Thyroid gland (tissue), 4 donors: ENCODE data around the gene ARHGEF5. TPM values are rescaled to one million over a fixed set of nuclear protein-coding genes. Genes with fewer than 3 reads are reported as not detected.
"Not testable (repeated sequence)": the region's sequence is repeated elsewhere in the genome, so short reads cannot be mapped to it uniquely, and the experiment has no call there.

Source experiments
- DNase-seq, 2 donors: peaks; one replicate each; pipeline ENCODE4 v3.0.0-alpha.2; 2019
- H3K27ac ChIP-seq, 3 donors: fragments of 200-600 bp; sonication (generic); 1 replicate in 2 of 3; 2 replicates in 1 of 3; pipeline ENCODE4 v1.5.1; 2016 to 2019; ENCODE audit warnings: mild to moderate bottlenecking in 1 of 3, moderate library complexity in 1 of 3
- H3K27me3 ChIP-seq: fragments of 200-600 bp; sonication (generic); one replicate; pipeline ENCODE4 v1.5.1; 2019
- H3K36me3 ChIP-seq, 2 donors: fragments of 200-600 bp; sonication (generic); one replicate each; pipeline ENCODE4 v1.5.1; 2016 to 2019
- H3K4me1 ChIP-seq, 2 donors: fragments of 200-600 bp; sonication (generic); one replicate each; pipeline ENCODE4 v1.5.1; 2017 to 2019
- H3K4me3 ChIP-seq, 3 donors: fragments of 200-600 bp; sonication (generic); replicated peaks in 1 of 3; 1 replicate in 2 of 3; 2 replicates in 1 of 3; pipeline ENCODE4 v1.5.1; 2016; ENCODE audit warnings: mild to moderate bottlenecking in 1 of 3
- H3K9me3 ChIP-seq: fragments of 200-600 bp; sonication (generic); one replicate; pipeline ENCODE4 v1.5.1; 2017
- POLR2A ChIP-seq, 2 donors: fragments of 450-650 bp; IDR thresholded peaks; one replicate each; pipeline ENCODE4 v1.6.1; 2017; ENCODE audit warnings: antibody characterized with exemption in 2 of 2, mild to moderate bottlenecking in 2 of 2, moderate library complexity in 1 of 2
- WGBS, 2 donors: methylation state at CpG; one replicate each; pipeline ENCODE4 v1.1.5; 2017; 5-methylcytosine and 5-hydroxymethylcytosine counted together
- intact Hi-C: fragments of 100-400 bp; cut with DNase I; formaldehyde crosslinking; loops from one replicate; pipeline ENCODE4 v1.15.1; 2023
- total RNA-seq, 4 donors: library from RNA; depleted of rRNA; stranded (reverse); fragments of >200 nt; gene quantifications; one replicate each; pipeline ENCODE4 v1.2.3, GENCODE V29; 2016
- TF ChIP-seq, protein P1 (sequence below), 6 experiments: fragments of 200-600 bp in 3 of 6; fragments of 450-650 bp in 3 of 6; sonication (generic) in 3 of 6; IDR thresholded peaks; one replicate each; pipeline ENCODE4 v1.5.1; 2016 to 2019; ENCODE audit warnings: antibody characterized with exemption in 6 of 6, mild to moderate bottlenecking in 2 of 6, inconsistent platforms in 1 of 6, moderate library complexity in 1 of 6

ARHGEF5 gene
- total RNA-seq, 4 donors from 2014 or later = 47.8 to 104 (median 71.4) TPM

- no peak for TF ChIP-seq POLR2A (IDR thresholded peaks at IDR 0.05)
- TF ChIP-seq, protein P1, sequence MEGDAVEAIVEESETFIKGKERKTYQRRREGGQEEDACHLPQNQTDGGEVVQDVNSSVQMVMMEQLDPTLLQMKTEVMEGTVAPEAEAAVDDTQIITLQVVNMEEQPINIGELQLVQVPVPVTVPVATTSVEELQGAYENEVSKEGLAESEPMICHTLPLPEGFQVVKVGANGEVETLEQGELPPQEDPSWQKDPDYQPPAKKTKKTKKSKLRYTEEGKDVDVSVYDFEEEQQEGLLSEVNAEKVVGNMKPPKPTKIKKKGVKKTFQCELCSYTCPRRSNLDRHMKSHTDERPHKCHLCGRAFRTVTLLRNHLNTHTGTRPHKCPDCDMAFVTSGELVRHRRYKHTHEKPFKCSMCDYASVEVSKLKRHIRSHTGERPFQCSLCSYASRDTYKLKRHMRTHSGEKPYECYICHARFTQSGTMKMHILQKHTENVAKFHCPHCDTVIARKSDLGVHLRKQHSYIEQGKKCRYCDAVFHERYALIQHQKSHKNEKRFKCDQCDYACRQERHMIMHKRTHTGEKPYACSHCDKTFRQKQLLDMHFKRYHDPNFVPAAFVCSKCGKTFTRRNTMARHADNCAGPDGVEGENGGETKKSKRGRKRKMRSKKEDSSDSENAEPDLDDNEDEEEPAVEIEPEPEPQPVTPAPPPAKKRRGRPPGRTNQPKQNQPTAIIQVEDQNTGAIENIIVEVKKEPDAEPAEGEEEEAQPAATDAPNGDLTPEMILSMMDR (IDR thresholded peaks at IDR 0.05) = no peak
- no peak for DNase-seq
- no peaks in the 10 kb centered on the region for H3K27me3 ChIP-seq
- no peaks in the 10 kb centered on the region for H3K4me1 ChIP-seq
- H3K9me3 ChIP-seq = no peaks in the 10 kb centered on the region
- no peak overlapping the region for H3K27ac ChIP-seq
- no peak overlapping the region for H3K4me3 ChIP-seq
- no peaks in the 10 kb centered on the region for H3K36me3 ChIP-seq
- intact Hi-C loops = no loop called here
Observed at GRCh38 chr7:144415858-144416257, 60.7 kb downstream of the ARHGEF5 start.

DNA sequence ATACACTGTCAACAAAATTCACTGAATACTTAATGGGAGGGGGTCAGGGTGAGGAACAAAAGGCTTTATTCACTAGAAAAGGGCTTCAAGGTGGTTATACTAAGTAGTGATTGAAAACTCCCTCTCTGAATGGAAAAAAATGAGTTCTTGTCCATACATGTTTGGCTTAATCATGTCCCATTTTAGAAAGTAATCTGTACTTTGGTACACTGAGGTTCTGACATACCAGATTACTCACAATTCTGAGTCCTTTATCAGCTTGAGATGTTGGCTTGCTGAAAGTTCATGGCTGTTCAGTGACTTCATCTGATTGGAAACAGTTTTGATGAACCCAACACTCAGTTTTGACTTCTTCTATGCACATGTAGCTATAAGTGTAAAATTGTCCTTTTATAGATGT, 61.1 kb downstream of the ARHGEF5 start:
- no peak for DNase-seq
- TF ChIP-seq POLR2A (IDR thresholded peaks at IDR 0.05) = no peak
- TF ChIP-seq, protein P1 (IDR thresholded peaks at IDR 0.05) = no peak
- no peaks in the 10 kb centered on the region for H3K9me3 ChIP-seq
- no peak overlapping the region for H3K27ac ChIP-seq
- intact Hi-C loops = no loop called here
- no peaks in the 10 kb centered on the region for H3K4me1 ChIP-seq
- no peaks in the 10 kb centered on the region for H3K27me3 ChIP-seq
- no peak overlapping the region for H3K4me3 ChIP-seq
- no peaks in the 10 kb centered on the region for H3K36me3 ChIP-seq

DNA sequence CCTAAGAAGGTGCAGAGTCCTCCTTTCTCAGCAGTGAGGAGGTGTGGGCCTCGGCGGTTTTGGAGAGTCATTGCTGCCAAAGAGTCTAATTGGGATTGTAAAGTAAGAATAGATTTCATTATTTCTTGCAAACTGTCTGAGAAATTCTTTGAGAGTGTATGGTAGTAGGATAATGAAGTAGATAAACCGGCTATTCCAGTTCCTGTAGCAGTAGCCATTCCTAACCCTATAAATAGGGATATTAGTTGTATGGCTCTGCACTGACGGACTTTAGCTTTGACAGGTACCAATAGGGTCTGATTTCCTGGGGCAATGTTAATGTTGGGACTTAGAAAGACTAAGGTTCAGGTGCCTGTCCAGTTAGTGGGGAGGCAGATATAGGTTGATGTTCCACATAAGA, 63.7 kb downstream of the ARHGEF5 start:
- H3K4me1 ChIP-seq, H3K36me3 ChIP-seq, H3K4me3 ChIP-seq, H3K9me3 ChIP-seq, H3K27ac ChIP-seq, DNase-seq, H3K27me3 ChIP-seq, intact Hi-C loops: not testable (repeated sequence)
- 85 to 90% methylated on average over 4 of the region's 4 CpGs for WGBS, 2 donors

DNA sequence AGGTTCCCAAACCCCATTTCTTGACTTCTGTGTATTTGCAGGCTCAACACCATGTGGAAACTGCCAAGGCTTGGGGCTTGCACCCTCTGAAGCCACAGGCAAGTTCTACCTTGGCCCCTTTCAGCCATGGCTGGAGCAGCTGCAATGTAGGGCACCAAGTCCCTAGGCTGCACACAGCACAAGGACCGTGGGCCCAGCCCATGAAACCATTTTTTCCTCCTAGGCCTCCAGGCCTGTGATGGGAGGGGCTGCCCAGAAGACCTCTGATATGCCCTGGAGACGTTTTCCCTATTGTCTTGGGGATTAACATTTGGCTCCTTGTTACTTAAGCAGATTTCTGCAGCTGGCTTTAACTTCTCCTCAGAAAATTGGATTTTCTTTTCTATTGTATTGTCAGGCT, 72.3 kb downstream of the ARHGEF5 start:
- H3K27me3 ChIP-seq, H3K4me1 ChIP-seq, H3K36me3 ChIP-seq, intact Hi-C loops, H3K4me3 ChIP-seq, H3K27ac ChIP-seq, DNase-seq, H3K9me3 ChIP-seq: not testable (repeated sequence)
- 46 to 51% methylated on average over 2 of the region's 2 CpGs for WGBS, 2 donors

DNA sequence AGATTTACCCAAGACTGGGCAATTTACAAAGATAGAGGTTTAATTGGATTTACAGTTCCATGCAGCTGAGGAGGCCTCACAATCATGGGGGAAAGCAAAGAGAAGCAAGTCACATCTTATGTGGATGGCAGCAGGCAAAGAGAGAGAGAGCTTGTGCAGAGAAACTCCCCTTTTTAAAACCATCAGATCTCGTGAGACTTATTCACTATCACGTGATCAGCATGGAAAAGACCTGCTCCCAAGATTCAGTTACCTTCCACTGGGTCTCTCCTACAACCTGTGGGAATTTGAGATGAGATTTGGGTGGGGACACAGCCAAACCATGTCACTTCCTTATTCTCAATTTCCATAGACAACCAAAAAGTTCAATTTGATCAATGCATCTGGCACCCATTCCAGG, 73.2 kb downstream of the ARHGEF5 start:
- H3K27me3 ChIP-seq = no peaks in the 10 kb centered on the region
- H3K4me1 ChIP-seq = no peaks in the 10 kb centered on the region
- DNase-seq = no peak
- no peak overlapping the region for H3K27ac ChIP-seq
- no peaks in the 10 kb centered on the region for H3K36me3 ChIP-seq
- no peaks in the 10 kb centered on the region for H3K9me3 ChIP-seq
- no peak overlapping the region for H3K4me3 ChIP-seq
- intact Hi-C loops = no loop called here
- WGBS, 2 donors = 80 to 86% methylated on average over 2 of the region's 2 CpGs
- TF ChIP-seq, protein P1 (IDR thresholded peaks at IDR 0.05) = no peak
- TF ChIP-seq POLR2A (IDR thresholded peaks at IDR 0.05) = no peak

Other genes starting within 250 kb of the ARHGEF5 start
- gene OR2A2, start 245.8 kb upstream of the ARHGEF5 start, total RNA-seq = not detected
- not detected for gene OR2A14, start 232.2 kb upstream of the ARHGEF5 start, total RNA-seq
- gene CTAGE4, start 171.9 kb upstream of the ARHGEF5 start, total RNA-seq = 10 to 100 TPM in 3 of 4 donors, 1 to 10 TPM in 1; 4.7 to 27.4 (median 14.0) TPM
- 10 to 100 TPM; 31.0 to 69.1 (median 38.9) TPM for gene ARHGEF35, start 159.6 kb upstream of the ARHGEF5 start, total RNA-seq
- 1 to 10 TPM in 2 of 4 donors, under 1 TPM in 2; 0.40 to 3.7 (median 0.97) TPM for gene OR2A42, start 115.8 kb upstream of the ARHGEF5 start, total RNA-seq
- 10 to 100 TPM; 16.8 to 36.0 (median 26.5) TPM for gene OR2A7, start 90.6 kb upstream of the ARHGEF5 start, total RNA-seq
- gene CTAGE8, start 86.1 kb upstream of the ARHGEF5 start, total RNA-seq = 10 to 100 TPM in 2 of 4 donors, 1 to 10 TPM in 2; 1.3 to 21.4 (median 8.1) TPM
- gene OR2A1, start 43.0 kb upstream of the ARHGEF5 start, total RNA-seq = 1 to 10 TPM in 1 of 4 donors, under 1 TPM in 1, not detected in 2; 0.33 to 1.4 TPM
- gene NOBOX, start 48.3 kb downstream of the ARHGEF5 start, total RNA-seq = not detected